ENCODE data around the gene ELMO1.
A peak's percentile ranks its signal among the peaks of the same experiment; 100 is the strongest.

The ELMO1 gene

GRCh38 chr7:37193087-37193774 lies 255.4 kb downstream of the ELMO1 start:
- Mint-ChIP-seq H3K4me3 (no peak overlapping the region), H3K27ac (no peak overlapping the region), H3K4me1 (ENCODE audit: low read depth) (no peaks in the 10 kb centered on the region), H3K27me3 (no peaks in the 10 kb centered on the region), H3K36me3 (ENCODE audit: low read depth) (peaks cover 22% of the 10 kb centered on the region), H3K9me3 (no peaks in the 10 kb centered on the region)

DNA sequence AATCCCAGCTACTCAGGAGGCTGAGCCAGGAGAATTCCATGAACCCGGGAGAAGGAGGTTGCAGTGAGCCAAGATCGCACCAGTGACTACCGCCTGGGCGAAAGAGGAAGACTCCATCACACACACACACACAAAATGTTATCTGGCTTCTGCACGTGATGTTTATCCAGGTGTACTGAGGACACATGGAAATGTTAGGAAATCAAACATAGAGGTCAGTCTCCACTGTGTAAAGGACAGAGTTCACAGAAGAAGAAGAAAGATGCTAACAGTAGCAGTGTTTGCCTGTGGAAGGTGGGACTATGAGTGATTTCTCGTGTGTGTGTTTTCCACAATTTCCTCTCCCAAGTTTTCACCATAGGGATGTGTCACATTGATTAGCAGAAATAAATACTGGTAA lies 256.9 kb downstream of the ELMO1 start:
- H3K27ac Mint-ChIP-seq: no peak overlapping the region
- peaks cover 4% of the 10 kb centered on the region for H3K4me1 Mint-ChIP-seq (ENCODE audit: low read depth)
- H3K27me3 Mint-ChIP-seq: no peaks in the 10 kb centered on the region
- peaks cover 18% of the 10 kb centered on the region for H3K36me3 Mint-ChIP-seq (ENCODE audit: low read depth)
- no peak overlapping the region for H3K4me3 Mint-ChIP-seq
- no peaks in the 10 kb centered on the region for H3K9me3 Mint-ChIP-seq

DNA sequence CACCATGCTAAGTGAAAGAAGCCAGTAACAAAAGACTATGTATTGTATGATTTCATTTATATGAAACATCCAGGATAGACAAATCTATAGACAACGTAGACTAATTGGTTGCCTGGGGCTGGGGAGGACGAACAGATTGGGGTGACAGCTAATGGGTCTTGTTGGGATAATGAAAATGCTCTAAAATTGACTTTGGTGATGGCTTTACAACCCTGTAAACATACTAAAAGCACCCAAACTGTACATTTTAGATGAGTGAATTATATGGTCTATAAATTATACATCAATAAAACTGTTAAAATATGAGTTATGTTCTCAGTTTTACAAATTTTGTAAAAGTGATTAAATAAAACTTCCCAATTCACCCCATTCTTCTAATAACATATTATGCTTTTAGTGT lies 261.5 kb downstream of the ELMO1 start:
- Mint-ChIP-seq H3K27ac (no peak overlapping the region), H3K4me3 (no peak overlapping the region), H3K4me1 (ENCODE audit: low read depth) (peaks cover 9% of the 10 kb centered on the region), H3K36me3 (ENCODE audit: low read depth) (peaks cover 14% of the 10 kb centered on the region), H3K9me3 (no peaks in the 10 kb centered on the region), H3K27me3 (no peaks in the 10 kb centered on the region)

- Mint-ChIP-seq H3K27me3 (no peaks in the 10 kb centered on the region), H3K4me1 (ENCODE audit: low read depth) (peaks cover 9% of the 10 kb centered on the region), H3K9me3 (no peaks in the 10 kb centered on the region), H3K36me3 (ENCODE audit: low read depth) (peaks cover 12% of the 10 kb centered on the region), H3K27ac (no peak overlapping the region), H3K4me3 (no peak overlapping the region)
Observed at GRCh38 chr7:37186753-37187152, 261.9 kb downstream of the ELMO1 start.

GRCh38 chr7:37181550-37181932 lies 267.1 kb downstream of the ELMO1 start:
- Mint-ChIP-seq H3K27ac (no peak overlapping the region), H3K36me3 (ENCODE audit: low read depth) (peaks cover 36% of the 10 kb centered on the region), H3K9me3 (no peaks in the 10 kb centered on the region), H3K27me3 (no peaks in the 10 kb centered on the region), H3K4me3 (no peak overlapping the region), H3K4me1 (ENCODE audit: low read depth) (peaks cover 3% of the 10 kb centered on the region)

DNA sequence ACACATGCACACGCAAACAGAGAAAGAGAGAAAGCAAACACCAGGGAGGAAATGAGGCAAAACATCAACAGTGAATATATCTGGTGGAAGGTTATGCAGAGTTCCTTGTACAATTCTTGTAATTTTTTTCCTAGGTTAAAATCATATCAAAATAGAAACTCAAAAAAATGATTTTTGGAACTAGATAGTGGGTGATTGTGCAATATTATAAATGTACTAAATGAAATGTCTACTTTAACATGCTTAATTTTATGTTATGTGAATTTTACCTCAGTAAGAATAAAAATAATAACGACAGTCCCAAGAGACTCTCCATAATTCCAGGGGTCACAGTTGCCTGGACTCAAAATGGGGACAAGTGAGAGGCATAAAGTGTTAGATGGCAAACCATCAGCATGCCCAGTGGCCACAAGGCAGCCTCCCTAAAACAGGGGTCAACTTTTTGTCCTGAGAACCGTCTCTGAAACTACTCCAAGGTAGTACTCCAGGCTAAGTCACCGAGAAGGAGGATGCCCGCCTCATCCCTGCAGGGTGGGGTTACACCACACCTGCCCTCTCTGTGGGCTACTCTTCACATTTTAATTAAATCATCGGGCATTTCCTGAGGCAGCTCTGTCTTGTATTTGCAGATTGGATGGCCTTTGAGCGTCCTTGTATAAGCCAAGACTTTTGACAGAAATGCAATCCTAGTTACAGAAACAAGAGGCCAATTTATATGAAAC lies 267.7 kb downstream of the ELMO1 start:
- H3K27ac Mint-ChIP-seq: no peak overlapping the region
- H3K36me3 Mint-ChIP-seq (ENCODE audit: low read depth): peaks cover 42% of the 10 kb centered on the region
- peaks cover 3% of the 10 kb centered on the region for H3K4me1 Mint-ChIP-seq (ENCODE audit: low read depth)

DNA sequence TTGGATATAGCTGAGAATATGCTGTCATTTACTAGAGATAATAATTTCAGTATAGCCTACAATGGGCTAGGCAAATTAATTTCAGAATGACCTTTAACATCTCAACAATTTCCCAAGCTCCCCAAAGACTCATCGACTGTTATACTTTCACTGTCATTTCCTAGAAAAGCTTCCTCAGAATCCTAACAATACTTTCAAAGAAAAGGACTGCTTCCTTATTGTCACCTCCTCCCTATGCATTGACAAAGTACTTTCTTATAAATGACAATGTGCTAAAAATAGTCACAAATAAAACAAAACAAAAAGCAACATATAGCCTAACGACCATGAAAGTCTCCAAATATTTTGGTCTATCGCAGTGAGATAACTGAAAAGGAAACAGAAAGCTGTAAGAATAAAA lies 272.6 kb downstream of the ELMO1 start:
- peaks cover 7% of the 10 kb centered on the region for H3K4me1 Mint-ChIP-seq (ENCODE audit: low read depth)
- H3K27ac Mint-ChIP-seq: no peak overlapping the region
- no peaks in the 10 kb centered on the region for H3K27me3 Mint-ChIP-seq
- H3K4me3 Mint-ChIP-seq: no peak overlapping the region
- H3K36me3 Mint-ChIP-seq (ENCODE audit: low read depth): peaks cover 55% of the 10 kb centered on the region
- no peaks in the 10 kb centered on the region for H3K9me3 Mint-ChIP-seq

More for the DNA sequence above, 267.7 kb downstream of the ELMO1 start:
- Mint-ChIP-seq H3K4me3 (no peak overlapping the region), H3K9me3 (no peaks in the 10 kb centered on the region), H3K27me3 (no peaks in the 10 kb centered on the region)

- Mint-ChIP-seq H3K36me3 (ENCODE audit: low read depth) (peaks cover 57% of the 10 kb centered on the region), H3K27ac (no peak overlapping the region), H3K27me3 (no peaks in the 10 kb centered on the region), H3K9me3 (no peaks in the 10 kb centered on the region), H3K4me3 (no peak overlapping the region), H3K4me1 (ENCODE audit: low read depth) (peaks cover 7% of the 10 kb centered on the region)
Observed at GRCh38 chr7:37174460-37174859, 274.2 kb downstream of the ELMO1 start.

GRCh38 chr7:37173670-37174069 lies 275.0 kb downstream of the ELMO1 start:
- H3K36me3 Mint-ChIP-seq (ENCODE audit: low read depth): peaks cover 58% of the 10 kb centered on the region
- no peak overlapping the region for H3K4me3 Mint-ChIP-seq
- H3K4me1 Mint-ChIP-seq (ENCODE audit: low read depth): peaks cover 7% of the 10 kb centered on the region
- H3K27me3 Mint-ChIP-seq: no peaks in the 10 kb centered on the region
- peak overlapping the region; percentile 34 for H3K27ac Mint-ChIP-seq
- H3K9me3 Mint-ChIP-seq: no peaks in the 10 kb centered on the region

GRCh38 chr7:37162106-37162505 lies 286.6 kb downstream of the ELMO1 start:
- no peaks in the 10 kb centered on the region for H3K4me1 Mint-ChIP-seq (ENCODE audit: low read depth)
- H3K27ac Mint-ChIP-seq: no peak overlapping the region
- no peaks in the 10 kb centered on the region for H3K9me3 Mint-ChIP-seq
- no peak overlapping the region for H3K4me3 Mint-ChIP-seq
- peaks cover 35% of the 10 kb centered on the region for H3K36me3 Mint-ChIP-seq (ENCODE audit: low read depth)
- no peaks in the 10 kb centered on the region for H3K27me3 Mint-ChIP-seq

GRCh38 chr7:37160656-37161055 lies 288.0 kb downstream of the ELMO1 start:
- Mint-ChIP-seq H3K27ac (no peak overlapping the region), H3K27me3 (no peaks in the 10 kb centered on the region), H3K4me3 (no peak overlapping the region), H3K36me3 (ENCODE audit: low read depth) (peaks cover 50% of the 10 kb centered on the region), H3K9me3 (no peaks in the 10 kb centered on the region), H3K4me1 (ENCODE audit: low read depth) (peaks cover 5% of the 10 kb centered on the region)

GRCh38 chr7:37153376-37153775 lies 295.3 kb downstream of the ELMO1 start:
- Mint-ChIP-seq H3K27me3 (no peaks in the 10 kb centered on the region), H3K36me3 (ENCODE audit: low read depth) (peaks cover 72% of the 10 kb centered on the region), H3K27ac (no peak overlapping the region), H3K4me3 (no peak overlapping the region), H3K9me3 (no peaks in the 10 kb centered on the region), H3K4me1 (ENCODE audit: low read depth) (peaks cover 16% of the 10 kb centered on the region)

DNA sequence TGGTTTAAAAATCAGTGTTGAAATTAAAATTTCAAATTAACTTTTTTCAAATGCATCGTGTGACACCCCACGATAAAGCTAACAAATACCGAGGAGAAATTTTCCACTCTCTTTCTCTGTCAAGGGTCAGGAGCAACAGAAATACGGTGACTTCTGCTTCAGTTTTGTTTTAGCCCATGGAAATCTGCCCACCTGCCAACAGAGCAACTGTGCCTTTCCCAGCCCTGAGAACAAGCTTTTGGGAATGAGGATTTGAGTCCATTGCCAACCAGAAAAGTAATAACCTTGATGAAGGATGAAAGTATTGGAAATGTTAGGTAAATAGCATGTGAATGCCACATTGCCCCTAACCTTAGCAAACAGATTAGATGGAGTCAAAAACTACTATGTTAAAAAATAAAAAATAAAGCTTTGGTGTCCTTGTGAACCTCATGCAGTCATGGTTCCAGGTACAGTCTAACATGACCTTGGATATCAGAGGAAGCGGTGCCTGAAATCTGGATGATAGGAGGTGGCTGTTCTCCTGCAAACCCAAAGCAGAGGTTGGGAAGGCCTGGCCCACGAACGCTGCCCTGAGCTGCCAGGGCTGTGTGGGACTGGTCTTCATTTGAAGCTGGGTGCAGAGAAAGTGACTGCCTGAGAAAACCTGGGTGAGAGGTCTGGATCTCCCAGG lies 296.8 kb downstream of the ELMO1 start:
- H3K4me3 Mint-ChIP-seq: no peak overlapping the region
- peaks cover 16% of the 10 kb centered on the region for H3K4me1 Mint-ChIP-seq (ENCODE audit: low read depth)
- no peak overlapping the region for H3K27ac Mint-ChIP-seq
- peaks cover 73% of the 10 kb centered on the region for H3K36me3 Mint-ChIP-seq (ENCODE audit: low read depth)
- H3K9me3 Mint-ChIP-seq: no peaks in the 10 kb centered on the region
- H3K27me3 Mint-ChIP-seq: no peaks in the 10 kb centered on the region

- no peaks in the 10 kb centered on the region for H3K27me3 Mint-ChIP-seq
- H3K27ac Mint-ChIP-seq: no peak overlapping the region
- no peaks in the 10 kb centered on the region for H3K9me3 Mint-ChIP-seq
- no peak overlapping the region for H3K4me3 Mint-ChIP-seq
- peaks cover 63% of the 10 kb centered on the region for H3K36me3 Mint-ChIP-seq (ENCODE audit: low read depth)
- H3K4me1 Mint-ChIP-seq (ENCODE audit: low read depth): peaks cover 14% of the 10 kb centered on the region
Observed at GRCh38 chr7:37150856-37151255, 297.8 kb downstream of the ELMO1 start.

DNA sequence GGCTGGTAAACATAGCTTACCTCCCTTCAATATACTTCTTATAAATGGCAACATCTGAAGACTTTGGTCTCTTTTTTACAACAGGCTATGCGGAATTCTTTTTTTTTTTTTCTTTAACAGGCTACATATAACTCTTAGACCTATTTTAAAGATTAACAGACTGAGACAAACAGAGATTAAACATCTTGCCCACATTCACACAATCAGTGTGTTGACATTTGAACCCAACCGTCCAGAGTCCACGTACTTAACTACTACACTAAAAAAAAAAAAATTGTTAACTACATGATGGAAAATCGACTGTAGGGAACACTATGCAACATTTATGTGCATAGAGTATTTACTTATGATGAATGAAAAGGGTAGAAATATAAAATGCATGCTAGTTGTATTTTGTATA lies 298.5 kb downstream of the ELMO1 start:
- H3K36me3 Mint-ChIP-seq (ENCODE audit: low read depth): peaks cover 57% of the 10 kb centered on the region
- no peaks in the 10 kb centered on the region for H3K27me3 Mint-ChIP-seq
- H3K4me1 Mint-ChIP-seq (ENCODE audit: low read depth): peaks cover 11% of the 10 kb centered on the region
- no peak overlapping the region for H3K4me3 Mint-ChIP-seq
- H3K9me3 Mint-ChIP-seq: no peaks in the 10 kb centered on the region
- H3K27ac Mint-ChIP-seq: no peak overlapping the region

Data from stimulated activated naive CD8-positive, alpha-beta T cell treated with anti-CD3 and anti-CD28 coated beads, Interleukin-15, Interleukin-2, amounts not matched to agents 100 ng/mL and 50 ng/mL, for 24 hours (primary cell).